Psoas muscle (tissue), 8 donors: ENCODE data around the gene SNED1. TPM values are rescaled to one million over a fixed set of nuclear protein-coding genes. Genes with fewer than 3 reads are reported as not detected.

ENCODE experiments used
- ATAC-seq, 4 donors: fragments of 200-7000 bp; cut with Tn5 transposase; one replicate each; pipeline ENCODE4 v1.9.1; 2020; ENCODE audit warnings: moderate library complexity in 3 of 4, mild to moderate bottlenecking in 2 of 4
- DNase-seq, 2 donors: peaks; one replicate each; pipeline ENCODE4 v3.0.0-alpha.2; 2020
- H3K27ac ChIP-seq: fragments of 200-600 bp; one replicate; pipeline ENCODE4 v1.8.0; 2022
- H3K27me3 ChIP-seq, 3 donors: fragments of 200-600 bp in 1 of 3; one replicate each; pipeline versions ENCODE4 v1.6.1 to v1.8.0; 2013 to 2022; ENCODE audit warnings: low read length in 2 of 3, mild to moderate bottlenecking in 2 of 3, moderate library complexity in 1 of 3; ENCODE audit not compliant: insufficient read depth in 3 of 3
- H3K36me3 ChIP-seq, 2 donors: fragments of 200-600 bp in 1 of 2; one replicate each; pipeline versions ENCODE4 v1.6.1 to v1.8.0; 2013 to 2022; ENCODE audit warnings: low read depth in 1 of 2, mild to moderate bottlenecking in 1 of 2, moderate library complexity in 1 of 2; ENCODE audit not compliant: insufficient read depth in 1 of 2
- H3K4me1 ChIP-seq: fragments of 200-600 bp; one replicate; pipeline ENCODE4 v1.8.0; 2022
- H3K4me3 ChIP-seq: fragments of 200-600 bp; one replicate; pipeline ENCODE4 v1.8.0; 2022; ENCODE audit warnings: mild to moderate bottlenecking
- H3K9me3 ChIP-seq: fragments of 200-600 bp; one replicate; pipeline ENCODE4 v1.8.0; 2022
- WGBS, 3 donors: extraction: QIAGEN DNeasy Blood & Tissue Kit; methylation state at CpG; one replicate each; pipeline versions ENCODE4 v1.1.6 to v1.1.7; 2013; 5-methylcytosine and 5-hydroxymethylcytosine counted together
- intact Hi-C, 2 donors: fragments of 100-400 bp; cut with DNase I; formaldehyde crosslinking; loops; one replicate each; pipeline versions ENCODE4 v1.11.0 to v1.14.2; 2022
- polyA plus RNA-seq, 3 donors: library from polyadenylated mRNA; stranded (reverse); fragments of 200-250 nt; gene quantifications; one replicate each; pipeline ENCODE4 v1.2.3, GENCODE V29; 2013
- total RNA-seq, 4 donors: library from RNA; stranded (reverse); fragmentation: NEBNext Ultra II Directional in 2 of 4; extraction: Animal tissue kit (Norgen Biotek cat#: 25700) in 2 of 4; gene quantifications; one replicate each; pipeline versions ENCODE4 v1.2.1 to v1.2.4, GENCODE V29; 2021 to 2023
- TF ChIP-seq, protein P1 (sequence below): fragments of 200-600 bp; IDR thresholded peaks from one replicate; pipeline ENCODE4 v1.8.0; 2022; ENCODE audit warnings: antibody characterized with exemption
- donor health status: healthy with polysubstance abuse.
- donor health status: DM: no; HTN: no; CAD: no; lungs with moderate emphysema.
- donor health status: Bipolar disorder and iron deficiency.
- donor health status: healthy.
- donor health status: DM: yes; HTN: yes; CAD: no.
- donor health status: DM: no; HTN: no; CAD: no.
- donor health status: DM: no; HTN: no; CAD: no.
- donor health status: DM: yes; HTN: yes; CAD: no.

Gene SNED1
- total and polyA plus RNA-seq, 7 donors = 7.8 to 36.9 (median 9.2) TPM

DNA sequence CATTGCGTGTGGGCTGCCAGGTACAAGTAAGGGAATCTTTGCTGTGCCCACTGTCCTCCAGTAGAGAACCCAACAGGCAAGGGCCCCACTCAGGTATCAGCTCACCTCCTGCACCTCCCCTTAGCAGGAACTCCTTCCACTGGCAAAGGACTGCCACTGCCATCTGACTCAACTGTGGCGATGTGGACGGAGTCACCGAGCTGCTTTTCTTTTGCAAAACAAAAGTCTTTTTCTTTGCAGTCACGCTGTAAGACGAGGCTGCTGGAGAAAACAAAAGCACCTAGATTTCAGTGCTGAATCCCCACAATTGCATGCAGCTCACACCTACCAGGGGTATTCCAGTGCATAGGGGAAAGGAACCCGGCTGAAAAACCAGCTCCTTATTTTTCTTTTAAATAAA, 95.8 kb downstream of the SNED1 start:
- no peak for ATAC-seq
- Histone ChIP-seq H3K27ac (peak overlapping the region; percentile 76), H3K4me1 (peaks cover 13% of the 10 kb centered on the region), H3K36me3 (peaks cover 7 to 96% of the 10 kb centered on the region in 2 donors), H3K4me3 (no peak overlapping the region), H3K27me3 (no peaks in the 10 kb centered on the region), H3K9me3 (no peaks in the 10 kb centered on the region)
- DNase-seq = no peak
- intact Hi-C loops = no loop called here
- TF ChIP-seq, protein P1, sequence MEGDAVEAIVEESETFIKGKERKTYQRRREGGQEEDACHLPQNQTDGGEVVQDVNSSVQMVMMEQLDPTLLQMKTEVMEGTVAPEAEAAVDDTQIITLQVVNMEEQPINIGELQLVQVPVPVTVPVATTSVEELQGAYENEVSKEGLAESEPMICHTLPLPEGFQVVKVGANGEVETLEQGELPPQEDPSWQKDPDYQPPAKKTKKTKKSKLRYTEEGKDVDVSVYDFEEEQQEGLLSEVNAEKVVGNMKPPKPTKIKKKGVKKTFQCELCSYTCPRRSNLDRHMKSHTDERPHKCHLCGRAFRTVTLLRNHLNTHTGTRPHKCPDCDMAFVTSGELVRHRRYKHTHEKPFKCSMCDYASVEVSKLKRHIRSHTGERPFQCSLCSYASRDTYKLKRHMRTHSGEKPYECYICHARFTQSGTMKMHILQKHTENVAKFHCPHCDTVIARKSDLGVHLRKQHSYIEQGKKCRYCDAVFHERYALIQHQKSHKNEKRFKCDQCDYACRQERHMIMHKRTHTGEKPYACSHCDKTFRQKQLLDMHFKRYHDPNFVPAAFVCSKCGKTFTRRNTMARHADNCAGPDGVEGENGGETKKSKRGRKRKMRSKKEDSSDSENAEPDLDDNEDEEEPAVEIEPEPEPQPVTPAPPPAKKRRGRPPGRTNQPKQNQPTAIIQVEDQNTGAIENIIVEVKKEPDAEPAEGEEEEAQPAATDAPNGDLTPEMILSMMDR = no peak
- WGBS, 3 donors = 88 to 95% (median 90%) methylated on average over 7 of the region's 7 CpGs

DNA sequence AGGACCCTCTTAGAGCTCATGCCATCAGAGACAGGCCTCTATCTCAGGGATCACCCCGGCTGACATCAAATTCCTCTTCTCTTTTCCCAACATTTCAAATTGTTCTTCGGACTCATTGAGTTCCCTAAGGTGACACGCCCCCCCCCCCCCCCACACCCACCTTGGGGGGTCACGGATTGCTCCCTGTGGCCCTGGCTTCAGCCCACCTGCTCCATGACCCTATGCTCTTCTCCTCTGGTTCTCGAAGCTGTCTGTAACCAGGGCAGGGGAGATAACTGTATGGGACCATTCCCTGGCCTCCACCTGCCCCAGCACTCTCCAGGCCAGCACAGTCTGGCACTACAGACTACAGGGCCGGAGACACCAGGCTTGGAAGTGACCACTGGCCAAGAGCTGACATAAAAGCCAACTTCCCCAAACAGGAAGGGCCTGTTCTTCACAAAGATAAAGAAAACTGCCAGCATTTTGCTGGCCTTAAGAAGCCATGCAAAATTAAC, 96.6 kb downstream of the SNED1 start:
- H3K27me3 ChIP-seq = no peaks in the 10 kb centered on the region
- no peaks in the 10 kb centered on the region for H3K9me3 ChIP-seq
- no peak for DNase-seq
- ATAC-seq = no peak
- peaks cover 3 to 96% of the 10 kb centered on the region in 2 donors for H3K36me3 ChIP-seq
- H3K4me3 ChIP-seq = no peak overlapping the region
- intact Hi-C loops = no loop called here
- TF ChIP-seq, protein P1 = no peak
- H3K4me1 ChIP-seq = peaks cover 13% of the 10 kb centered on the region
- H3K27ac ChIP-seq = no peak overlapping the region
- WGBS, 3 donors = 65 to 80% (median 69%) methylated on average over 5 to 6 of the region's 6 CpGs

DNA sequence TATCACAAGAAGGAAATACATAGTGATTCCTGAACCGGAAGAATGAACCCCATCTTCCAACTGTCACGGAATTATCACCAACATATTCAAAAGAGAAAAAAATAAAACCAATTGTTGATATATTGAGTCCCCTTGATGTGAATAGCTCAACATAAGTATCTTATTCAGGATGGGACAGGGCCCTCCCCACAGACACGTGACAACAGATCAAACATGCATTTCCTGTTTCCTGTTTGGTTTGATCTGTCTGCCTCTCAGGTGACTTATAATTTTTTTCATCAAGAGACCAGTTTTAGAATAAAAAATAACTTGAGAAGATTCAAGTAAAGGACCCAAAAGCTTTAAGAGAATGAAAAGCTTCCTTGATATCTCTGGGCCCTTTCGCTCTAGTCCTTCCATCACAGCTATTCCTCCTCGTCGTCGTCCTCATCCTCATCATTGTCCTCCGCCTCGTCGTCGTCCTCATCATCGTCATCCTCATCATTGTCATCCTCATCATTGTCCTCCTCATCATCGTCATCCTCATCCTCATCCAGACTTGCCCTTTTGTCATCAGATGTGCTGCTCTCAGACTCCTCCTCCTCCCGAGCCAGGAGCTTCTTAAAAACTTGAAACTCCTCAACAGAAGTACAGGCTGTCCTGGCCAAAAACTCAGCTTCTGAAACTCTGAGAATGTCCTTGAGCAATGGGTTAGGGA, 97.3 kb downstream of the SNED1 start:
- ATAC-seq = no peak
- no peaks in the 10 kb centered on the region for H3K9me3 ChIP-seq
- no peaks in the 10 kb centered on the region for H3K27me3 ChIP-seq
- no peak for DNase-seq
- H3K4me1 ChIP-seq = peaks cover 19% of the 10 kb centered on the region
- peaks cover 3 to 96% of the 10 kb centered on the region in 2 donors for H3K36me3 ChIP-seq
- WGBS, 3 donors = 80 to 82% (median 82%) methylated on average over 14 of the region's 14 CpGs
- TF ChIP-seq, protein P1 = no peak
- no peak overlapping the region for H3K4me3 ChIP-seq
- intact Hi-C loops = no loop called here
- no peak overlapping the region for H3K27ac ChIP-seq

DNA sequence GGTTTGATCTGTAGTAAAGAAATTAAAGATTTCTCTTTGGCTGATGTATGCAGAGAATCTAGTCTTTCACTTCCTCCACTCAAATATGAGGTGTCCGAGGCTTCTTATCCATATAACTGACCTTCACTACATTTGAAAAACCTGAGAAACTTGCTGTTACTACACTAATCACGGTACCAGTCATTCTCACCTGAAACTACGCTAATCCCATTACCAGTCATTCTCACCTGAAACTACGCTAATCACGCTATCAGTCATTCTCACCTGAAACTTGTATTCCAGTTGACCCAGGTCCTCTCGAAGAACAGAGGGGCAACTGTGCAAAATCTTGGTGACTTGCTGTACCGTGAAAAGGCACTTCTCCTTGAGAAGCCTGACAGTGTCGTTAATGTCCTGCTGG, 98.6 kb downstream of the SNED1 start:
- Histone ChIP-seq H3K27me3 (no peaks in the 10 kb centered on the region), H3K27ac (no peak overlapping the region), H3K4me3 (no peak overlapping the region), H3K4me1 (peaks cover 26% of the 10 kb centered on the region), H3K9me3 (no peaks in the 10 kb centered on the region), H3K36me3 (peaks cover 3 to 84% of the 10 kb centered on the region in 2 donors)
- no peak for DNase-seq
- ATAC-seq = no peak
- 89 to 93% (median 89%) methylated on average over 8 of the region's 8 CpGs for WGBS, 3 donors
- TF ChIP-seq, protein P1 = no peak
- intact Hi-C loops = no loop called here

DNA sequence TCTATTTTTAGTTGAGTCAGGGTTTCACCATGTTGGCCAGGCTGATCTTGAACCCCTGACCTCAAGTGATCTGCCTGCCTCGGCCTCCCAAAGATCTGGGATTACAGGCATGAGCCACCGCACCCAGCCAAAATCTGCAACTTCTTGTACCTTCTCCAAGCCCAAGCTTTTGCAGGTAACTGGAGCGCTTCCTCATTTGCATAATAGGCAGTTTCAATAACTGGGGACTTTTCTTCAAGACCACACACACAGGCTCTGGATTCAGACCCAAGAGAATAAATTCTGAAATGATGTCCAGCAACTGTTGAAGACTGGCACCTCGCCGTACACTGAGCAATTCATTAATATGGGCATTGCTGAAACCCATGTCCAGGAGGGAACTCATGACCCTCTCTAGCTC, 100.8 kb downstream of the SNED1 start:
- Histone ChIP-seq H3K9me3 (no peaks in the 10 kb centered on the region), H3K27me3 (no peaks in the 10 kb centered on the region), H3K4me1 (peaks cover 27% of the 10 kb centered on the region), H3K36me3 (peaks cover 3 to 63% of the 10 kb centered on the region in 2 donors), H3K4me3 (no peak overlapping the region), H3K27ac (no peak overlapping the region)
- DNase-seq = no peak
- 78 to 88% (median 78%) methylated on average over 5 of the region's 5 CpGs for WGBS, 3 donors
- intact Hi-C loops = no loop called here
- TF ChIP-seq, protein P1 = no peak
- no peak for ATAC-seq
